Activated T-helper 2 cell treated with anti-CD3 and anti-CD28 coated beads, Interferon-gamma antibody, Interleukin-2, Interleukin-4, amounts not matched to agents 10 μg/mL and 5 μg/mL and 100 μg/mL, durations not matched to agents 14 hours and 24 hours and 36 hours (primary cell): ENCODE measurements around the gene AAMDC. TPM values are rescaled to one million over a fixed set of nuclear protein-coding genes. Genes with fewer than 3 reads are reported as not detected.
"Not testable (repeated sequence)": the region's sequence is repeated elsewhere in the genome, so short reads cannot be mapped to it uniquely, and the experiment has no call there.

Experiments used
- DNase-seq: peaks from one replicate; pipeline ENCODE4 v3.0.0; 2021; ENCODE audit warnings: low spot score
- H3K27ac Mint-ChIP-seq: one replicate; pipeline ENCODE4 v1.8.0; 2021; ENCODE audit warnings: mixed read lengths
- H3K27me3 Mint-ChIP-seq: one replicate; pipeline ENCODE4 v1.8.0; 2021; ENCODE audit warnings: low read depth, mixed read lengths
- H3K36me3 Mint-ChIP-seq: one replicate; pipeline ENCODE4 v1.8.0; 2021; ENCODE audit warnings: low read depth, mixed read lengths
- H3K4me1 Mint-ChIP-seq: one replicate; pipeline ENCODE4 v1.8.0; 2021; ENCODE audit warnings: low read depth, mixed read lengths
- H3K4me3 Mint-ChIP-seq: one replicate; pipeline ENCODE4 v1.8.0; 2021; ENCODE audit warnings: low read depth, mild to moderate bottlenecking, moderate library complexity, mixed read lengths
- H3K9me3 Mint-ChIP-seq: one replicate; pipeline ENCODE4 v1.8.0; 2021; ENCODE audit warnings: mixed read lengths
- intact Hi-C: fragments of 100-400 bp; cut with micrococcal nuclease; formaldehyde crosslinking; loops from one replicate; pipeline ENCODE4 v1.15.1; 2023
- total RNA-seq: library from RNA; stranded (reverse); gene quantifications from 2 replicates; pipeline ENCODE4 v1.2.3, GENCODE V29; 2022

The AAMDC gene
- total RNA-seq, 1 donor from 2014 or later = 3.6 TPM

GRCh38 chr11:77799338-77799737 is 21.6 kb upstream of the AAMDC start:
- Mint-ChIP-seq H3K27me3 (no peaks in the 10 kb centered on the region), H3K27ac (no peak overlapping the region)

GRCh38 chr11:77800449-77800848 is 20.5 kb upstream of the AAMDC start:
- DNase-seq = no peak
- intact Hi-C loops = no loop called here
- Mint-ChIP-seq H3K36me3 (peaks cover 20% of the 10 kb centered on the region), H3K27ac (no peak overlapping the region), H3K9me3 (no peaks in the 10 kb centered on the region), H3K4me1 (peaks cover 14% of the 10 kb centered on the region), H3K27me3 (no peaks in the 10 kb centered on the region), H3K4me3 (no peak overlapping the region)

More at GRCh38 chr11:77799338-77799737, 21.6 kb upstream of the AAMDC start:
- Mint-ChIP-seq H3K4me3 (no peak overlapping the region), H3K9me3 (peaks cover 5% of the 10 kb centered on the region), H3K36me3 (peaks cover 29% of the 10 kb centered on the region), H3K4me1 (peaks cover 19% of the 10 kb centered on the region)
- intact Hi-C loops = no loop called here
- DNase-seq = no peak

- intact Hi-C loops = no loop called here
- Mint-ChIP-seq H3K36me3 (peaks cover 24% of the 10 kb centered on the region), H3K27ac (no peak overlapping the region), H3K4me3 (no peak overlapping the region), H3K27me3 (no peaks in the 10 kb centered on the region), H3K9me3 (no peaks in the 10 kb centered on the region), H3K4me1 (peaks cover 17% of the 10 kb centered on the region)
- DNase-seq = no peak
Measured at GRCh38 chr11:77801477-77801876, 19.5 kb upstream of the AAMDC start.

GRCh38 chr11:77806415-77806814 is 14.5 kb upstream of the AAMDC start:
- no peaks in the 10 kb centered on the region for H3K9me3 Mint-ChIP-seq
- no peak overlapping the region for H3K27ac Mint-ChIP-seq
- H3K36me3 Mint-ChIP-seq = peaks cover 27% of the 10 kb centered on the region
- no peak overlapping the region for H3K4me3 Mint-ChIP-seq
- no peaks in the 10 kb centered on the region for H3K27me3 Mint-ChIP-seq
- DNase-seq = no peak
- H3K4me1 Mint-ChIP-seq = peaks cover 15% of the 10 kb centered on the region
- intact Hi-C loops = no loop called here

GRCh38 chr11:77806993-77807392 is 14.0 kb upstream of the AAMDC start:
- Mint-ChIP-seq H3K4me3 (no peak overlapping the region), H3K36me3 (peaks cover 30% of the 10 kb centered on the region), H3K9me3 (no peaks in the 10 kb centered on the region), H3K27ac (no peak overlapping the region), H3K27me3 (no peaks in the 10 kb centered on the region), H3K4me1 (peaks cover 16% of the 10 kb centered on the region)
- intact Hi-C loops = no loop called here
- DNase-seq = no peak

GRCh38 chr11:77813256-77813655 is 7.7 kb upstream of the AAMDC start:
- Mint-ChIP-seq H3K4me1 (peaks cover 25% of the 10 kb centered on the region), H3K27me3 (no peaks in the 10 kb centered on the region), H3K27ac (no peak overlapping the region), H3K9me3 (peaks cover 5% of the 10 kb centered on the region), H3K4me3 (no peak overlapping the region), H3K36me3 (peaks cover 30% of the 10 kb centered on the region)
- DNase-seq = no peak
- intact Hi-C loops = no loop called here

GRCh38 chr11:77814848-77815247 is 6.1 kb upstream of the AAMDC start:
- Mint-ChIP-seq H3K27ac (no peak overlapping the region), H3K27me3 (no peaks in the 10 kb centered on the region), H3K4me3 (no peak overlapping the region), H3K36me3 (peaks cover 33% of the 10 kb centered on the region), H3K4me1 (peaks cover 32% of the 10 kb centered on the region), H3K9me3 (peaks cover 5% of the 10 kb centered on the region)
- no peak for DNase-seq
- intact Hi-C loops = no loop called here

GRCh38 chr11:77815459-77815858 is 5.5 kb upstream of the AAMDC start:
- Mint-ChIP-seq H3K4me3 (no peak overlapping the region), H3K9me3 (peaks cover 5% of the 10 kb centered on the region), H3K27ac (no peak overlapping the region), H3K4me1 (peaks cover 32% of the 10 kb centered on the region), H3K27me3 (no peaks in the 10 kb centered on the region), H3K36me3 (peaks cover 28% of the 10 kb centered on the region)
- DNase-seq = no peak
- intact Hi-C loops = no loop called here

GRCh38 chr11:77819411-77819920 is 1.5 kb upstream of the AAMDC start:
- Mint-ChIP-seq H3K9me3 (peaks cover 5% of the 10 kb centered on the region), H3K27ac (peak overlapping the region; percentile 91), H3K36me3 (peaks cover 8% of the 10 kb centered on the region), H3K4me1 (peaks cover 33% of the 10 kb centered on the region), H3K27me3 (no peaks in the 10 kb centered on the region), H3K4me3 (peak overlapping the region; percentile 99)
- intact Hi-C loops = no loop called here
- DNase-seq = peak; percentile 78

GRCh38 chr11:77819921-77820564 is 901 bp upstream of the AAMDC start:
- intact Hi-C loops = loop anchor here (1.0 to 5.0 kb wide), 5 partner anchors 38 to 1438 kb away; partner anchors contain the start of genes GVQW3, INTS4, KCTD21 and NARS2
- DNase-seq = peak; percentile 29
- peaks cover under 1% of the 10 kb centered on the region for H3K9me3 Mint-ChIP-seq
- no peaks in the 10 kb centered on the region for H3K27me3 Mint-ChIP-seq
- H3K4me1 Mint-ChIP-seq = peaks cover 30% of the 10 kb centered on the region
- H3K4me3 Mint-ChIP-seq = peak overlapping the region; percentile 99
- H3K27ac Mint-ChIP-seq = peak overlapping the region; percentile 94
- peaks cover 4% of the 10 kb centered on the region for H3K36me3 Mint-ChIP-seq

GRCh38 chr11:77821349-77821851 is 456 bp downstream of the AAMDC start:
- Mint-ChIP-seq H3K4me1 (peaks cover 25% of the 10 kb centered on the region), H3K27ac (peak overlapping the region; percentile 52), H3K27me3 (no peaks in the 10 kb centered on the region), H3K36me3 (peaks cover 4% of the 10 kb centered on the region), H3K9me3 (no peaks in the 10 kb centered on the region), H3K4me3 (peak overlapping the region; percentile 99)
- intact Hi-C loops = loop anchor here (1.0 to 5.0 kb wide), 5 partner anchors 39 to 1439 kb away; partner anchors contain the start of genes CLNS1A, GVQW3, KCTD21 and NARS2
- peak; percentile 13 for DNase-seq

- H3K9me3 Mint-ChIP-seq, H3K4me3 Mint-ChIP-seq, DNase-seq, H3K36me3 Mint-ChIP-seq, H3K27me3 Mint-ChIP-seq, H3K27ac Mint-ChIP-seq: not testable (repeated sequence)
- intact Hi-C loops = loop anchor here (5.0 kb wide), 4 partner anchors 40 to 1440 kb away; partner anchors contain the start of genes GVQW3, KCTD21, NARS2 and THAP12
- H3K4me1 Mint-ChIP-seq = peaks cover 22% of the 10 kb centered on the region
Measured at GRCh38 chr11:77822126-77822525, 1.2 kb downstream of the AAMDC start.

GRCh38 chr11:77823775-77824174 is 2.8 kb downstream of the AAMDC start:
- intact Hi-C loops = loop anchor here (5.0 kb wide), 4 partner anchors 41 to 1441 kb away; partner anchors contain the start of genes GVQW3, KCTD21, NARS2 and THAP12
- Mint-ChIP-seq H3K9me3 (no peaks in the 10 kb centered on the region), H3K4me1 (peaks cover 13% of the 10 kb centered on the region), H3K27me3 (no peaks in the 10 kb centered on the region), H3K4me3 (no peak overlapping the region), H3K27ac (no peak overlapping the region), H3K36me3 (peaks cover 4% of the 10 kb centered on the region)
- DNase-seq = no peak
